ENCODE results near the gene TLR6. TPM values are rescaled to one million over a fixed set of nuclear protein-coding genes. Genes with fewer than 3 reads are reported as not detected.

TLR6 gene
- total and polyA plus RNA-seq, 4 donors, result 0.33 to 12.8 (median 3.3) TPM

GRCh38 chr4:38894322-38894982 is 37.8 kb upstream of the TLR6 start:
- Histone ChIP-seq H3K4me3 (ENCODE audit: low read length in 2 of 2) (no peak overlapping the region), H3K9me3 (ENCODE audit: control insufficient read depth, low read length) (no peaks in the 10 kb centered on the region), H3K27me3 (ENCODE audit: control insufficient read depth in 1 of 2, insufficient read depth in 2 of 2, low read length in 1 of 2) (no peaks in the 10 kb centered on the region), H3K4me1 (ENCODE audit: control insufficient read depth in 1 of 2, insufficient read depth in 2 of 2, low read length in 2 of 2) (peaks cover 0 to 7% of the 10 kb centered on the region in 2 donors), H3K27ac (ENCODE audit: low read depth in 1 of 2, low read length in 2 of 2) (no peak overlapping the region), H3K36me3 (ENCODE audit: control insufficient read depth in 1 of 2, insufficient read depth in 2 of 2, low read length in 1 of 2) (peaks cover 6 to 11% of the 10 kb centered on the region in 2 donors)
- intact Hi-C loops (cut with DNase I), result no loop called here
- no peak for DNase-seq
- 69 to 72% methylated on average over 7 of the region's 7 CpGs for WGBS, 2 donors
- ATAC-seq (ENCODE audit: low FRiP score), result no peak

- WGBS, 2 donors, result 69 to 74% methylated on average over 10 of the region's 10 CpGs
These were observed 34.7 kb upstream of the TLR6 start for GRCh38 chr4:38891051-38891983.

DNA sequence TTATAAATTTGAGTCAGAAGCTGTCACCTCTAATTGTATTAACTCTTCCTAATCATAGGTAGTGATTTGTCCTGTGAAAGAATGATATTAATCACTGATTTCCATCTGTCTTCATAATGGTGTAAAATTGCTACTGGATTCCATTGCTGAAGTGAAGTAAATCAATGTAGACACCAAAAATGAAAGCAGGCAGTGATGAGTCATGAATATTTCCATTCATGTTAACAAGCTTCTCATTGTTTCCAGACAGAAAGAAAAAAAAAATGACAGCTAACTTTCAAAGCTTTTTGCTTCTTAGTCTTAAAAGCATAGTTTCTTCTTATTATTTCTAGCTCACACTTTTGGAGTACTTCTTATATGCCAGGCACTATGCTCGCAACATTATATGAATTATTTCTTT is 32.5 kb upstream of the TLR6 start:
- peaks cover 2 to 7% of the 10 kb centered on the region in 2 donors for H3K4me1 ChIP-seq (ENCODE audit: control insufficient read depth in 1 of 2, insufficient read depth in 2 of 2, low read length in 2 of 2)
- WGBS, 2 donors, result 87 to 90% methylated on average over 1 of the region's 1 CpG
- ATAC-seq (ENCODE audit: low FRiP score), result peak; percentile 44
- no peaks in the 10 kb centered on the region for H3K9me3 ChIP-seq (ENCODE audit: control insufficient read depth, low read length)
- no peaks in the 10 kb centered on the region for H3K27me3 ChIP-seq (ENCODE audit: control insufficient read depth in 1 of 2, insufficient read depth in 2 of 2, low read length in 1 of 2)
- no peak overlapping the region for H3K27ac ChIP-seq (ENCODE audit: low read depth in 1 of 2, low read length in 2 of 2)
- intact Hi-C loops (cut with DNase I), result no loop called here
- H3K36me3 ChIP-seq (ENCODE audit: control insufficient read depth in 1 of 2, insufficient read depth in 2 of 2, low read length in 1 of 2), result peaks cover 0 to 4% of the 10 kb centered on the region in 2 donors
- DNase-seq, result no peak
- H3K4me3 ChIP-seq (ENCODE audit: low read length in 2 of 2), result no peak overlapping the region

More at GRCh38 chr4:38891051-38891983, 34.7 kb upstream of the TLR6 start:
- H3K4me1 ChIP-seq (ENCODE audit: control insufficient read depth in 1 of 2, insufficient read depth in 2 of 2, low read length in 2 of 2), result peaks cover 2 to 7% of the 10 kb centered on the region in 2 donors
- H3K4me3 ChIP-seq (ENCODE audit: low read length in 2 of 2), result no peak overlapping the region
- intact Hi-C loops (cut with DNase I), result no loop called here
- DNase-seq, result no peak
- H3K27ac ChIP-seq (ENCODE audit: low read depth in 1 of 2, low read length in 2 of 2), result peak overlapping the region in 1 of 2 donors; percentile 33
- H3K36me3 ChIP-seq (ENCODE audit: control insufficient read depth in 1 of 2, insufficient read depth in 2 of 2, low read length in 1 of 2), result peaks cover 5 to 6% of the 10 kb centered on the region in 2 donors
- ATAC-seq (ENCODE audit: low FRiP score), result no peak
- H3K27me3 ChIP-seq (ENCODE audit: control insufficient read depth in 1 of 2, insufficient read depth in 2 of 2, low read length in 1 of 2), result no peaks in the 10 kb centered on the region
- H3K9me3 ChIP-seq (ENCODE audit: control insufficient read depth, low read length), result no peaks in the 10 kb centered on the region

DNA sequence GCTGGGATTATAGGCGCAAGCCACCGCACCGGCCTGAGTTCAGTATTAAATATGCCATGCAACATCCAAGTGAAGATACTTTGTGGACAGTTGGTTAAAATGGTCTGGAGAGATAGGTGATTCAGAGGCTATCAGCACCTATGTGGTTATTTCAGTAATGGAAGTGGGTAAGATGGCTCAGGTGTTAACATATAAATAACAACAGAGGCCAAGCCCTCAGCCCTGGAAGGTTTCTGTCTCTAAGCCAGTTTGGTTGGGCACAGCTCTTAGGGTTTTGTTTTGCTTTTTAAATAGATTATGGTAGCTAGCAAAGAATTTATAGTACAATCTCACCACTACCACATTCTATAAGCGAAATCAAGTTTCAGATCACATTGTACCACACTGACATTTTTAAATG is 27.6 kb upstream of the TLR6 start:
- Histone ChIP-seq H3K4me1 (ENCODE audit: control insufficient read depth in 1 of 2, insufficient read depth in 2 of 2, low read length in 2 of 2) (peaks cover 0 to 2% of the 10 kb centered on the region in 2 donors), H3K36me3 (ENCODE audit: control insufficient read depth in 1 of 2, insufficient read depth in 2 of 2, low read length in 1 of 2) (peaks cover 0 to 2% of the 10 kb centered on the region in 2 donors), H3K9me3 (ENCODE audit: control insufficient read depth, low read length) (no peaks in the 10 kb centered on the region), H3K27me3 (ENCODE audit: control insufficient read depth in 1 of 2, insufficient read depth in 2 of 2, low read length in 1 of 2) (no peaks in the 10 kb centered on the region), H3K27ac (ENCODE audit: low read depth in 1 of 2, low read length in 2 of 2) (no peak overlapping the region), H3K4me3 (ENCODE audit: low read length in 2 of 2) (no peak overlapping the region)
- DNase-seq (no peak), ATAC-seq (ENCODE audit: low FRiP score) (no peak)
- intact Hi-C loops (cut with DNase I), result no loop called here
- 97 to 98% methylated on average over 4 of the region's 4 CpGs for WGBS, 2 donors

- Histone ChIP-seq H3K27me3 (ENCODE audit: control insufficient read depth in 1 of 2, insufficient read depth in 2 of 2, low read length in 1 of 2) (no peaks in the 10 kb centered on the region), H3K4me1 (ENCODE audit: control insufficient read depth in 1 of 2, insufficient read depth in 2 of 2, low read length in 2 of 2) (peaks cover 2 to 9% of the 10 kb centered on the region in 2 donors), H3K27ac (ENCODE audit: low read depth in 1 of 2, low read length in 2 of 2) (no peak overlapping the region), H3K9me3 (ENCODE audit: control insufficient read depth, low read length) (no peaks in the 10 kb centered on the region), H3K4me3 (ENCODE audit: low read length in 2 of 2) (no peak overlapping the region), H3K36me3 (ENCODE audit: control insufficient read depth in 1 of 2, insufficient read depth in 2 of 2, low read length in 1 of 2) (peaks cover 0 to 6% of the 10 kb centered on the region in 2 donors)
- DNase-seq (no peak), ATAC-seq (ENCODE audit: low FRiP score) (no peak)
- intact Hi-C loops (cut with DNase I), result no loop called here
- WGBS, 2 donors, result 74 to 85% methylated on average over 2 of the region's 2 CpGs
These were observed 20.0 kb upstream of the TLR6 start for GRCh38 chr4:38876636-38877035.

DNA sequence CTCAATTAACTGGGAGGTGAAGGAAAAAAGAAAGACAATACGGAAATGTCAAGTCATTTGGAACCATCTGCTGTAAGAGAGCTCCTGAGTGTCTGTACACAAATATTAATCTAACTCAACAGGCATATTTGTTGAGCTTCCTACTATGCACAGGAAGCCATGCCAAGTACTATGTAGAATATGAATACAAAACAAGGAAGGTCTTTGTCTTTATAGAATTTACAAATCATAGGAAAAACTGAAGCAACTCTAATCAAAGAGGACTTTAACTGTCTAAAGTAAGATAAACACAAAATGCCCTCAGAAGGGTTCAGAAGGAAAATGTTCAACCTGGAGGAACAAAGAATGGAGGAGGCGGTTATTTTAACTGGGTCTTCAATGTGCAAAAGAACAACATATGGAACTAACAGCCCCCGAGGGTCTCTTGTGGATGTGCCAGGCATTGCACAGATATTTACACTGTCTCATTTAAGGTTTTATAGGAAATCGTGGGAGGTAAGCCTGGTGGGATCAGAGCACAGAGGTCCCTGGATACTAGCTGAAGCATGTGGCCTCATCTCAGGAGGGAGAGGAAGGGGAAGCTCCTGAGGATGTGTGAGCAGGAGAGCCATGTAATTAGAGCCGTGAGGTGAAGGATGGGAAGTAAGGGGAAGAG is 16.8 kb upstream of the TLR6 start:
- Histone ChIP-seq H3K27me3 (ENCODE audit: control insufficient read depth in 1 of 2, insufficient read depth in 2 of 2, low read length in 1 of 2) (no peaks in the 10 kb centered on the region), H3K36me3 (ENCODE audit: control insufficient read depth in 1 of 2, insufficient read depth in 2 of 2, low read length in 1 of 2) (peaks cover 0 to 6% of the 10 kb centered on the region in 2 donors), H3K4me1 (ENCODE audit: control insufficient read depth in 1 of 2, insufficient read depth in 2 of 2, low read length in 2 of 2) (peaks cover 3 to 11% of the 10 kb centered on the region in 2 donors), H3K4me3 (ENCODE audit: low read length in 2 of 2) (no peak overlapping the region), H3K27ac (ENCODE audit: low read depth in 1 of 2, low read length in 2 of 2) (no peak overlapping the region), H3K9me3 (ENCODE audit: control insufficient read depth, low read length) (no peaks in the 10 kb centered on the region)
- DNase-seq (no peak), ATAC-seq (ENCODE audit: low FRiP score) (no peak)
- intact Hi-C loops (cut with DNase I), result no loop called here
- WGBS, 2 donors, result 67 to 72% methylated on average over 5 of the region's 5 CpGs

DNA sequence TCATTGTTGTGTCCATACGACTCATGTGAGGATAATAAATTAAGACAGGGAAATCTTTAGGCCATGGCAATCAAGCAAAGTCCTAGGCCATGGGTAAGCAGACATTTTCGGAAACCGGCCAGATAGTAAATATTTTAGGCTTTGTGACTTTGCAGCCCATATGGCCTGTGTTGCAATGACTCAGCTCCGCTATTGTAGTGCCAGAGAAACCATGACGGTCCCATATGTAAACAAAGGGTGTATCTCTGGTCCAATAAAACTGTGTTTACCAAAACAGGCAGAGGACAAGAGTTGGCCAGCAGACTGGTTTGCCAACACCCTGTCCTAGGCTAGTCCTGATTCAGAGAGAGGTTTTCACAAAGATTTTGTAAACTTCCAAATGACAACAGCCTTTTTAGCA is 16.0 kb upstream of the TLR6 start:
- WGBS, 2 donors, result 55 to 56% methylated on average over 5 of the region's 5 CpGs
- Histone ChIP-seq H3K9me3 (ENCODE audit: control insufficient read depth, low read length) (no peaks in the 10 kb centered on the region), H3K36me3 (ENCODE audit: control insufficient read depth in 1 of 2, insufficient read depth in 2 of 2, low read length in 1 of 2) (peaks cover 0 to 6% of the 10 kb centered on the region in 2 donors), H3K27ac (ENCODE audit: low read depth in 1 of 2, low read length in 2 of 2) (no peak overlapping the region), H3K4me3 (ENCODE audit: low read length in 2 of 2) (no peak overlapping the region), H3K27me3 (ENCODE audit: control insufficient read depth in 1 of 2, insufficient read depth in 2 of 2, low read length in 1 of 2) (no peaks in the 10 kb centered on the region), H3K4me1 (ENCODE audit: control insufficient read depth in 1 of 2, insufficient read depth in 2 of 2, low read length in 2 of 2) (peaks cover 3 to 11% of the 10 kb centered on the region in 2 donors)
- intact Hi-C loops (cut with DNase I), result no loop called here
- DNase-seq (no peak), ATAC-seq (ENCODE audit: low FRiP score) (no peak)

- no peaks in the 10 kb centered on the region for H3K27me3 ChIP-seq (ENCODE audit: control insufficient read depth in 1 of 2, insufficient read depth in 2 of 2, low read length in 1 of 2)
- H3K4me1 ChIP-seq (ENCODE audit: control insufficient read depth in 1 of 2, insufficient read depth in 2 of 2, low read length in 2 of 2), result peaks cover 7 to 11% of the 10 kb centered on the region in 2 donors
- H3K27ac ChIP-seq (ENCODE audit: low read depth in 1 of 2, low read length in 2 of 2), result no peak overlapping the region
- no peak for ATAC-seq (ENCODE audit: low FRiP score)
- H3K36me3 ChIP-seq (ENCODE audit: control insufficient read depth in 1 of 2, insufficient read depth in 2 of 2, low read length in 1 of 2), result peaks cover 0 to 6% of the 10 kb centered on the region in 2 donors
- no peak overlapping the region for H3K4me3 ChIP-seq (ENCODE audit: low read length in 2 of 2)
- H3K9me3 ChIP-seq (ENCODE audit: control insufficient read depth, low read length), result no peaks in the 10 kb centered on the region
- intact Hi-C loops (cut with DNase I), result no loop called here
- DNase-seq, result no peak
- 80 to 88% methylated on average over 1 of the region's 1 CpG for WGBS, 2 donors
These were observed 15.0 kb upstream of the TLR6 start for GRCh38 chr4:38871593-38871992.
